Endothelial cell (in vitro differentiated cells): Measurements from ENCODE around the gene ARHGAP6. TPM values are rescaled to one million over a fixed set of nuclear protein-coding genes. Genes with fewer than 3 reads are reported as not detected.

Source experiments
- DNase-seq: peaks from one replicate; pipeline ENCODE4 v3.0.0; 2021; ENCODE audit warnings: low spot score
- H3K27ac Mint-ChIP-seq: one replicate; pipeline ENCODE4 v1.8.0; 2021; ENCODE audit warnings: mixed read lengths, inconsistent platforms; ENCODE audit not compliant: unreplicated experiment
- H3K27me3 Mint-ChIP-seq: one replicate; pipeline ENCODE4 v1.8.0; 2021; ENCODE audit warnings: mild to moderate bottlenecking, moderate library complexity, mixed read lengths, inconsistent platforms; ENCODE audit not compliant: unreplicated experiment
- H3K36me3 Mint-ChIP-seq: one replicate; pipeline ENCODE4 v1.8.0; 2021; ENCODE audit warnings: mild to moderate bottlenecking, low read depth, mixed read lengths, inconsistent platforms; ENCODE audit not compliant: unreplicated experiment
- H3K4me1 Mint-ChIP-seq: one replicate; pipeline ENCODE4 v1.8.0; 2021; ENCODE audit warnings: mild to moderate bottlenecking, mixed read lengths, inconsistent platforms; ENCODE audit not compliant: unreplicated experiment
- H3K4me3 Mint-ChIP-seq: one replicate; pipeline ENCODE4 v1.8.0; 2021; ENCODE audit warnings: mild to moderate bottlenecking, mixed read lengths, inconsistent platforms; ENCODE audit not compliant: unreplicated experiment
- H3K9me3 Mint-ChIP-seq: one replicate; pipeline ENCODE4 v1.8.0; 2021; ENCODE audit warnings: mixed read lengths, inconsistent platforms; ENCODE audit not compliant: unreplicated experiment
- CTCF ChIP-seq: fragments of 200-600 bp; sonication (generic); IDR thresholded peaks from one replicate; pipeline ENCODE4 v1.5.0; 2021; ENCODE audit warnings: antibody characterized with exemption; ENCODE audit not compliant: unreplicated experiment
- total RNA-seq: library from RNA; stranded (reverse); fragmentation: NEBNext Ultra II Directional; extraction: Animal tissue kit (Norgen Biotek cat#: 25700); gene quantifications from one replicate; pipeline ENCODE4 v1.2.1, GENCODE V29; 2021; ENCODE audit not compliant: unreplicated experiment

The ARHGAP6 gene
- total RNA-seq, 1 donor from 2014 or later, result 4.1 TPM

DNA sequence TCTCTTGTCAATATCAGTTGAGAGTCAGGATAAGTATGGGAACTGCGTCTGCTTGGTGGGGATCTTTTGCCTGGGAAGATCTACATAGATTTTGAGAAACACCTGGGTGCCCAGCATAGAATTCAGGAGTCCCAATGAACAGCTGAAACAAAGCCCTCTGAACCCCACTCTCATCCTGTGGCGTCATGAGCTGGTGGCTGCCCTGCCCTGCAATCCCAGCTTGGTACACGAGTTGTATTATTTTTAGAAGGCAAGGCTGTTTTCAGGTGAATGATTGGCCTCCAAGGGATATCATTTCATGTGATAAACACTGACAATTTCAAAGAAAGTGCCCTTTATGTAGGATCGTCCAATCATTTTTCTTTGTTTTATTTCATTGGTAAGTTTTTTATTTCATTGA, 493.8 kb downstream of the ARHGAP6 start:
- TF ChIP-seq CTCF, result no peak
- Mint-ChIP-seq H3K27ac (no peak overlapping the region), H3K27me3 (peaks cover 4% of the 10 kb centered on the region), H3K36me3 (peaks cover 7% of the 10 kb centered on the region), H3K9me3 (no peaks in the 10 kb centered on the region), H3K4me1 (no peaks in the 10 kb centered on the region), H3K4me3 (no peak overlapping the region)
- DNase-seq, result no peak

DNA sequence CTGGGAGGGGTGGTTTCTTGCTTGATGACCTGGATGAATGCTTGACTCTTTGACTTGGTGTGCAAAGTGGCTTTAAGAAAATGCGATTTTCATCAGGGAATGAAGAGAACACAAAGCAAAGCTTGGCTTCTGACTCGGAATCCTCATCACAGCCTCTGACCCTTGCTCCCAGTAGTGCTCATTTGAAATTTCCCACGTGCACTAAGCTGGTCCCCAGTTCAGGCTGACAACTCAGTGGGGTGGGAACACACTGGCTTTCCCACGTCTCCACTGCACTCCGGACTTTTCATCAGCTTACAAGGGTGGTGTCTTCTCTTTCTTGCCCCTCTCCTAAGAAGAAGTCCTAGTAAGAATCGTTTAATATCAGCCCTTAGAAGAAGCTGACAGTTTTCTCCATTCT, 501.3 kb downstream of the ARHGAP6 start:
- no peak for DNase-seq
- peaks cover 3% of the 10 kb centered on the region for H3K36me3 Mint-ChIP-seq
- no peak overlapping the region for H3K4me3 Mint-ChIP-seq
- no peaks in the 10 kb centered on the region for H3K4me1 Mint-ChIP-seq
- no peaks in the 10 kb centered on the region for H3K9me3 Mint-ChIP-seq
- H3K27ac Mint-ChIP-seq, result no peak overlapping the region
- H3K27me3 Mint-ChIP-seq, result no peaks in the 10 kb centered on the region
- no peak for TF ChIP-seq CTCF

DNA sequence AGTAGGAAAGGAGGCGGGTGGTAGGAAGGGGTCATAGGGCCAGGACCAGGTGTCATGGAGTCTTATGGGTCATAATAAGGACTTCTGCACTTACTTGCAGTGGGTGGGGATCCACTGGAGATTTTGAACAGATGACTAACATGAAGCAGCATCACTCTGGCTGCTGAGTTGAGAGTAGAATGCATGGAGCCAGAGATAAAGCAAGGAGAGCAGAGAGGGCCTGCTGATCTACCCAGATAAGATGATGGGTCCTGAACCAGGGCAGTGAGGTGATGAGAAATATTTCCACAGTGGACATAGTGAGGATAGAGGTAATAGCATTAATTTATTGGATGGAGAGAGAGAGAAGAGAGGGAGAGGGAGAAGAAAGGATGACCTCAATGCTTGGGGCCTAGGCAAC, 506.6 kb downstream of the ARHGAP6 start:
- Mint-ChIP-seq H3K4me3 (no peak overlapping the region), H3K9me3 (no peaks in the 10 kb centered on the region)

DNA sequence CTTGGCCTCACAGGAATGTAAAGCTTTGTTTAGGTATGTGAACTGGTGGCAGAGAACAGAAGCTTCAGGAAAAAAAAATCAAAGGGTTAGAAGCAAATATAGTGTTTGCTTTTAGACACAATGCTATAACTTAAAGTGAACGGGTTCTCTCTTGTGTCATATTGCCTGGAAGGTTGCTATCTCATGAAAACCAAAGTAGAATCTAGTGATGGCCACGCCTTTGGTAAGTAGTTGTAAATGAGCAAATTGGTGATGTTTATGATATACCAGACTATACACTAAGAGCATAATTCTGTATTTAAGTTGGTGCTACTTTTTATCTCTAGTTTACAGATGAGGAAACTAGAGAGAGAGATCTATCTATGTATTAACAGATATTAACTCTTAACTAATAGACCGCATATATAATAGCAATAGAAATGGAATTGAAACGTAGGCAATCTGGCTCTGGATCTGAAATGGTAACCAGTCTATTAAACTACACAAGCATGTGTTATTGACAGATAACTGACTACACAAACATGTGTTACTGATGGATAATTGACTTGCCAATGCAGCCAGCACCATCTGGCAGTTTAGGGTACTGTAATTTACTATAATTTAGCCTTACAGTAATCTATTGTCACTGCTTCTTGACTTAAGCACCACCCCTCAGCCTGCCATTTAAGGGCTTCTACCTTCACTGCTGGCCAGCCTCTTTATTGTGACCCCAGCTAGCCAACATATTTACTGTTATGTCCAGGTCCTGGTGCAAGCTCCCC, 513.7 kb downstream of the ARHGAP6 start:
- no peak for DNase-seq
- no peaks in the 10 kb centered on the region for H3K27me3 Mint-ChIP-seq
- H3K4me3 Mint-ChIP-seq, result no peak overlapping the region
- H3K36me3 Mint-ChIP-seq, result no peaks in the 10 kb centered on the region
- no peak overlapping the region for H3K27ac Mint-ChIP-seq
- no peaks in the 10 kb centered on the region for H3K4me1 Mint-ChIP-seq
- no peaks in the 10 kb centered on the region for H3K9me3 Mint-ChIP-seq
- TF ChIP-seq CTCF, result no peak

More for the DNA sequence above, 506.6 kb downstream of the ARHGAP6 start:
- no peak for DNase-seq
- no peaks in the 10 kb centered on the region for H3K27me3 Mint-ChIP-seq
- TF ChIP-seq CTCF, result no peak
- no peak overlapping the region for H3K27ac Mint-ChIP-seq
- H3K4me1 Mint-ChIP-seq, result no peaks in the 10 kb centered on the region
- H3K36me3 Mint-ChIP-seq, result no peaks in the 10 kb centered on the region

GRCh38 chrX:11148401-11148800, 517.3 kb downstream of the ARHGAP6 start:
- Mint-ChIP-seq H3K36me3 (no peaks in the 10 kb centered on the region), H3K27ac (no peak overlapping the region), H3K9me3 (no peaks in the 10 kb centered on the region), H3K4me3 (no peak overlapping the region), H3K27me3 (no peaks in the 10 kb centered on the region), H3K4me1 (no peaks in the 10 kb centered on the region)
- TF ChIP-seq CTCF, result no peak
- no peak for DNase-seq
